ENCODE results near the gene CFP.

Gene CFP

DNA sequence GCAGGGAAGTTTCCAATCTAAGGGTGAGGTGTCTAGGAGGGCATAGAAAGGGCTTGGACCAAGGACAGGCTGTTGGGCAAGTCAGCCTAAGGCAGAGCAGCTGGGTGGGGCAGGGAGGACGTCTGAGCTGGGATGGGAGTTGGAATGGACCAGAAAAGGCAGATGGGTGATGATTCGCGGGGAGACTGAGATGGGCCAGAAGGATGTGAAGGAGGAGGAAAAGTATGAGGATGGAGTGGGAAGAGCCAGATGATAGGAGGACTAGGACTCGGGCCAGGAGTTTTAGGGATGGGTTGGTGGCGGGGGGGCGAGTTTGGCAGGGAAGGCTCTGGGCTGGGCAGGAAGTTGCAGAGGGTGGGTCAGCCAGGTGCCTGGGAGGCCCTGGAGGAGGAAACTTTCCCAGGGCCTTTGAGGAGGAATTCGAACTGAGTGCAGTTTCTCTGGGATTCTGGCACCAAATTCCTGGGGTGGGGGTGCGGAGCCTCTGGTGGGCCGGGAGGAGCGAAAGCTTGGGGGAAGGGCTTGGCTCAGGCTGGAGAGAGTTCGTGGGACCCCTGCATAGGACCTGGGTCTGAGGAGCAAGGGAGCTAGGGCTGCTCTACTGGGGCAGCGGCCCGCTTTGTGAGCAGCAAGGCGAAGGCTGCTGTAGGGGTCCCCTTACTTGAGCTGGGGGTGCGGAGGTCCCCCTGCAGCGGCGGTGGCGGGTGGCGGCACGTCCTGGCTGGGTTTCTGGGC lies 56.2 kb downstream of the CFP start:
- no peak for DNase-seq

Measured in NCI-H187 (cell line).